K562 (cell line): ENCODE results near the gene CCDC85C. TPM values are rescaled to one million over a fixed set of nuclear protein-coding genes. Genes with fewer than 3 reads are reported as not detected.

Experiments
- ATAC-seq: fragments of 200-7000 bp; cut with Tn5 transposase; 3 replicates; pipeline ENCODE4 v1.9.1; 2020; ENCODE audit warnings: moderate library complexity
- BruUV-seq: library from RNA; stranded (reverse); fragments of 400-500 nt; replicated peaks from 2 replicates; lab custom pipeline; 2021; lab: Mats Ljungman, UMichigan
- CTCF ChIA-PET: fragments of 300-600 bp; formaldehyde crosslinking; extraction: SDS; loops from one replicate; lab custom pipeline; 2021; ENCODE audit warnings: low intra/inter-chr PET ratio; lab: Yijun Ruan, JAX
- POLR2A ChIA-PET: fragments of 300-600, 350-650 bp; sonication (Branson Sonifier 250); formaldehyde crosslinking; extraction: SDS; loops from one replicate; lab custom pipeline; 2021; ENCODE audit warnings: antibody characterized with exemption, inconsistent platforms; lab: Yijun Ruan, JAX
- DNase-seq, 4 experiments: peaks; one replicate each; pipeline versions ENCODE4 v3.0.0 to v3.0.0-alpha.2; 2011 to 2018; ENCODE audit warnings: low spot score in 3 of 4, mixed read lengths in 3 of 4; ENCODE audit errors: extremely low read depth in 1 of 4
- FAIRE-seq: peaks from 2 replicates; lab custom pipeline; 2011; peaks lifted over from hg19 to GRCh38; lab: Jason Lieb, UNC
- H2AFZ ChIP-seq: 2 replicates; pipeline ENCODE4 v1.6.0; 2011; ENCODE audit warnings: low read depth, low read length, control low read depth, inconsistent platforms
- H3K27ac ChIP-seq: fragments of 200-600 bp; 3 replicates; pipeline ENCODE4 v1.8.0; 2011; ENCODE audit warnings: low read depth, mild to moderate bottlenecking, control low read depth, inconsistent platforms, low read length, moderate library complexity, mixed read lengths; ENCODE audit errors: extremely low read depth
- H3K27me3 ChIP-seq, 2 experiments: fragments of 300-600 bp in 1 of 2; 2 replicates in 1 of 2; 3 replicates in 1 of 2; pipeline versions ENCODE4 v1.6.0 to v1.8.0; 2011; ENCODE audit warnings: inconsistent platforms in 2 of 2, low read length in 2 of 2, mild to moderate bottlenecking in 1 of 2, mixed read lengths in 1 of 2, moderate library complexity in 1 of 2; ENCODE audit not compliant: control insufficient read depth in 2 of 2, insufficient read depth in 2 of 2
- H3K36me3 ChIP-seq: fragments of 300-600 bp; 3 replicates; pipeline ENCODE4 v1.8.0; 2011; ENCODE audit warnings: mild to moderate bottlenecking, low read length, inconsistent platforms; ENCODE audit not compliant: control insufficient read depth, insufficient read depth
- H3K4me1 ChIP-seq, 2 experiments: fragments of 200-600 bp in 1 of 2; replicated peaks in 1 of 2; 2 replicates in 1 of 2; 3 replicates in 1 of 2; pipeline versions ENCODE4 v1.5.1 to v1.8.0; 2011; ENCODE audit warnings: inconsistent platforms in 2 of 2, low read length in 2 of 2, mild to moderate bottlenecking in 1 of 2, mixed read lengths in 1 of 2, moderate library complexity in 1 of 2; ENCODE audit not compliant: control insufficient read depth in 2 of 2, insufficient read depth in 2 of 2
- H3K4me2 ChIP-seq: 2 replicates; pipeline ENCODE4 v1.6.1; 2011; ENCODE audit warnings: low read length, control low read depth, inconsistent platforms, mixed read lengths; ENCODE audit not compliant: insufficient read depth
- H3K4me3 ChIP-seq: fragments of 200-600 bp; sonication (generic), shearing (Covaris generic); 2 replicates; pipeline ENCODE4 v1.5.1; 2016; ENCODE audit warnings: control low read depth, inconsistent platforms
- H3K79me2 ChIP-seq: fragments of 200-600 bp; 3 replicates; pipeline ENCODE4 v1.8.0; 2011; ENCODE audit warnings: low read length, inconsistent platforms; ENCODE audit not compliant: control insufficient read depth, insufficient read depth
- H3K9ac ChIP-seq, 2 experiments: 2 replicates each; pipeline versions ENCODE4 v1.6.0 to v1.6.1; 2011; ENCODE audit warnings: low read depth in 2 of 2, low read length in 2 of 2, control low read depth in 1 of 2, inconsistent platforms in 1 of 2, mild to moderate bottlenecking in 1 of 2, mixed read lengths in 1 of 2; ENCODE audit not compliant: insufficient read depth in 1 of 2
- H3K9me1 ChIP-seq: one replicate; pipeline ENCODE4 v1.6.0; 2011; ENCODE audit warnings: inconsistent platforms, mild to moderate bottlenecking, low read length, moderate library complexity; ENCODE audit not compliant: control insufficient read depth, insufficient read depth
- H3K9me3 ChIP-seq: replicated peaks from 2 replicates; pipeline ENCODE4 v1.5.1; 2011; ENCODE audit warnings: low read depth, low read length, inconsistent platforms; ENCODE audit not compliant: control insufficient read depth, insufficient read depth
- H4K20me1 ChIP-seq: replicated peaks from 2 replicates; pipeline ENCODE4 v1.6.1; 2011; ENCODE audit warnings: low read length, inconsistent platforms, mixed read lengths; ENCODE audit not compliant: control insufficient read depth, insufficient read depth
- ARID2 ChIP-seq: fragments of 450-650 bp; IDR thresholded peaks from 2 replicates; pipeline ENCODE4 v1.6.1; 2017; ENCODE audit warnings: antibody characterized with exemption, mild to moderate bottlenecking
- C11orf30 ChIP-seq: fragments of 450-650 bp; IDR thresholded peaks from 2 replicates; pipeline ENCODE4 v1.6.1; 2016; ENCODE audit warnings: low read depth, mild to moderate bottlenecking
- CHAMP1 ChIP-seq: fragments of 450-650 bp; IDR thresholded peaks from 2 replicates; pipeline ENCODE4 v1.6.1; 2016; ENCODE audit warnings: mild to moderate bottlenecking
- CHD4 ChIP-seq: fragments of 200-600 bp; sonication (generic); IDR thresholded peaks from 3 replicates; pipeline ENCODE4 v1.6.1; 2012; ENCODE audit warnings: low read depth, mild to moderate bottlenecking, mixed read lengths, low read length, inconsistent platforms; ENCODE audit not compliant: insufficient read depth, insufficient replicate concordance, poor library complexity, severe bottlenecking
- IRF1 ChIP-seq: sonication (generic); formaldehyde crosslinking; IDR thresholded peaks from 2 replicates; pipeline ENCODE4 v1.8.0; 2022; ENCODE audit warnings: missing genetic modification reagents, mild to moderate bottlenecking, borderline replicate concordance
- MTF1 ChIP-seq: fragments of 250-450 bp; sonication (Bioruptor Pico); IDR thresholded peaks from 2 replicates; pipeline ENCODE4 v1.9.0; 2021; ENCODE audit warnings: moderate library complexity, mild to moderate bottlenecking, inconsistent platforms, borderline replicate concordance
- NR0B1 ChIP-seq: fragments of 450-650 bp; IDR thresholded peaks from one replicate; pipeline ENCODE4 v1.6.1; 2018; ENCODE audit warnings: mild to moderate bottlenecking, moderate library complexity; ENCODE audit not compliant: partially characterized antibody
- PHTF2 ChIP-seq: fragments of 250-450 bp; sonication (Bioruptor Pico); IDR thresholded peaks from 2 replicates; pipeline ENCODE4 v1.5.0; 2021; ENCODE audit warnings: mild to moderate bottlenecking
- POLR2AphosphoS2 ChIP-seq: IDR thresholded peaks from 2 replicates; pipeline ENCODE4 v1.6.1; 2012; ENCODE audit warnings: low read length, improper control_type of control experiment
- POLR2AphosphoS5 ChIP-seq: IDR thresholded peaks from 2 replicates; pipeline ENCODE4 v1.6.1; 2011; ENCODE audit warnings: mild to moderate bottlenecking, low read depth, low read length, moderate library complexity; ENCODE audit not compliant: control insufficient read depth, insufficient read depth
- TCF3 ChIP-seq: sonication (generic); formaldehyde crosslinking; IDR thresholded peaks from 2 replicates; pipeline ENCODE4 v1.4.0; 2020; ENCODE audit warnings: mild to moderate bottlenecking, missing genetic modification reagents
- ZBTB9 ChIP-seq: fragments of 450-650 bp; formaldehyde crosslinking; IDR thresholded peaks from 2 replicates; pipeline ENCODE4 v1.4.0; 2020; ENCODE audit warnings: mild to moderate bottlenecking, moderate library complexity
- ZNF431 ChIP-seq: sonication (generic); formaldehyde crosslinking; IDR thresholded peaks from 2 replicates; pipeline ENCODE4 v1.8.0; 2022; ENCODE audit warnings: mild to moderate bottlenecking, missing genetic modification reagents
- ZNF76 ChIP-seq: fragments of 250-450 bp; sonication (Bioruptor Pico); IDR thresholded peaks from 2 replicates; pipeline ENCODE4 v1.4.0; 2020; ENCODE audit warnings: mild to moderate bottlenecking, moderate library complexity, borderline replicate concordance
- WGBS: fragments of 100-300 bp; shearing (Covaris generic); methylation state at CpG from one replicate; pipeline ENCODE4 v1.1.6; 2016; ENCODE audit warnings: low coverage, mixed read lengths; ENCODE audit not compliant: insufficient coverage; ENCODE audit errors: missing lambda C conversion rate; 5-methylcytosine and 5-hydroxymethylcytosine counted together
- in situ Hi-C: fragments of 300-500 bp; cut with MboI; formaldehyde crosslinking; loops from 4 replicates; pipeline ENCODE4 v1.15.0; 2018; ENCODE audit warnings: inconsistent platforms, mixed read lengths
- intact Hi-C: fragments of 100-400 bp; cut with micrococcal nuclease; formaldehyde crosslinking; loops from 2 replicates; pipeline ENCODE4 v1.14.2; 2022
- polyA plus RNA-seq, 8 experiments: library from polyadenylated mRNA; depleted of rRNA in 4 of 8; stranded (reverse) in 5 of 8; unstranded in 3 of 8; fragments of >200 nt; fragmentation: Nextera tagmentation in 2 of 8; fragmentation: Illumina TruSeq in 1 of 8; extraction: Ambion mirVana in 2 of 8; extraction: Trizol in 1 of 8; gene quantifications; 2 replicates each; pipeline versions ENCODE4 v1.2.1 to v1.2.3, GENCODE V29; 2011 to 2014; ENCODE audit warnings: inconsistent platforms in 1 of 8, missing spikeins in 1 of 8
- total RNA-seq, 7 experiments: library from RNA; depleted of rRNA in 6 of 7; stranded (reverse); fragments of >200 nt in 6 of 7; fragmentation: Illumina TruSeq in 2 of 7; extraction: Trizol in 2 of 7; gene quantifications; 2 replicates each; pipeline versions ENCODE4 v1.2.1 to v1.2.3, GENCODE V29; 2011 to 2021; ENCODE audit warnings: low replicate concordance in 1 of 7

CCDC85C gene
- total and polyA plus RNA-seq, 9 of the 15 experiments (the other 6 are each of a cell fraction or from before 2014, with no cell fraction given), result 0.18 to 22.0 (median 6.3) TPM

DNA sequence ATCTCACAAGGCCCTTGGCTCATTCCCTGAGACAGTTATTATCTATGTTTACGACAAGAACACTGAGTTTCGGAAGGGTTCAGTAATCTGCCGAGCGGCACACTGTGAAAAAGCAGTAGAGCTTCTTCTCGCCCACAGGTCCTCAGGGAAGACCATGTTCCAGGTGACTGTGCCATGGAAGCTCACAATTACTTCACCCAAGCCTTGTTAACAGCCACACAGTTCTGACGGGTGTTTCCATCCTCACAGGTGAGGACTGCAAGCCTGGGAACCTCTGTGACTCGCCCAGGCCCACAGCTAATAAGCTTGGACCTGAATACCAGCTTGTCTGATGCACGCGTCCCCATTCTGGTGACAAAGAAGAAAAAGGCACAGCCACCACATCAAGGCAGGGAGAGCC is 138.7 kb downstream of the CCDC85C start:
- in situ Hi-C loops, result no loop called here
- no peak for ATAC-seq

More for the DNA sequence above, 138.7 kb downstream of the CCDC85C start:
- Histone ChIP-seq H3K4me1 (peaks cover 0 to 14% of the 10 kb centered on the region in 2 experiments; a peak in 3 of 5 replicates), H3K4me3 (no peak overlapping the region), H3K27me3 (no peaks in the 10 kb centered on the region), H3K27ac (no peak overlapping the region), H3K9me1 (no peaks in the 10 kb centered on the region), H3K9ac (no peak overlapping the region), H3K36me3 (peaks cover 39% of the 10 kb centered on the region; the same call in 2 of the 3 replicates), H4K20me1 (peaks cover 17% of the 10 kb centered on the region), H3K9me3 (no peaks in the 10 kb centered on the region), H2AFZ (no peak overlapping the region), H3K79me2 (peaks cover 31% of the 10 kb centered on the region), H3K4me2 (no peak overlapping the region)
- intact Hi-C loops, result no loop called here
- no peak for FAIRE-seq
- no TSS peak for BruUV-seq
- TF ChIP-seq ZNF431 (CRISPR knock-in tag) (no peak), ZNF76 (no peak), PHTF2 (CRISPR knock-in tag) (no peak), C11orf30 (no peak), ZBTB9 (CRISPR knock-in tag) (no peak), NR0B1 (no peak), POLR2AphosphoS2 (no peak), MTF1 (no peak), IRF1 (CRISPR knock-in tag) (no peak), ARID2 (no peak), CHD4 (no peak), CHAMP1 (no peak), TCF3 (CRISPR knock-in tag) (no peak), POLR2AphosphoS5 (no peak)
- DNase-seq, result no peak
- 90% methylated on average over 6 of the region's 9 CpGs for WGBS
- CTCF ChIA-PET, result no interaction called here
- POLR2A ChIA-PET, result no interaction called here
